ENCODE results near the gene ZNF578. TPM values are rescaled to one million over a fixed set of nuclear protein-coding genes. Genes with fewer than 3 reads are reported as not detected.
"Not testable (repeated sequence)": the region's sequence is repeated elsewhere in the genome, so short reads cannot be mapped to it uniquely, and the experiment has no call there.

Gene ZNF578
- 2.2 and 3.8 TPM in 2 replicates for total RNA-seq

DNA sequence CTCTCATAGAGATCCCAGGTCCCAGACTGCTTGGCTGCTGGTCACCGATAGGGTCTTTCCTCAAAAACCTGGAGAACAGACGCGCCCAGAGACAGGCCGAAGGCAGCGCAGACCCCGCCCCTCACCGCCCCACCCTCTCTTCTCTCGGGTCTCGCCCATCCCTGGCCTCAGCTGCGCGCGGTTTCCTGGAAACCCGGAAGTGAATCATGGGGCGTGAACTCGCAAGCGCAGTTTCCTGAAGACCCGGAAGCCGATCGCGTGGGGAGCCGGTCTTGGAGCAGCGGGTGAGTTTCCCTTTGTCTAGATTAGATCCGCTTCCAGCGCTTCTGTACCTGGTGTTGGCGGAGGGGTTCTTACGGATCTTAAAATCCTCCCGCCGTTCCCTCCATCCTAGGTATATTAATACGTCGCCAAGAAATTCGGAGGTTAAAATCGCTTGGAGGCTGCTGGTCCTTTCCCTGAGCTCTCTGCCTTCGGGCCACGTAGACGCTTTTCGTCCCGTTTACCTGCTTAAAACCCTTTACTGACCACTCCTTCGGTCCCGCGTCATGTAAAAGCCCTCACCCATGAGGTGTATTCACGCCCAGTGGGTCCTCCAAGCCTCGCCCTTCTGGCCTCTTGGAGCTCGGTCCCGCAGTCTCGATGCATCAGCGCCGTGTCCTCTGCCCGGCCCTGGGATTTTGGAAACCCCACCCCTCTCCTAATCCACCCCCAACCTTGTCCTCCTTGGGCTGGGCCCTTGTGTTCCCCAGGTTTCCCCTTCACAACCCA lies at the start of gene ZNF578:
TSS of gene ZNF578 (plus strand) at position 230 of the 771 bp plus-strand sequence. CDS start 48,293 bp downstream, outside the sequence.
- DNase-seq (ENCODE audit: low read depth, low spot score), result peak; percentile 60

- no peak for DNase-seq (ENCODE audit: low read depth, low spot score)
Observed at GRCh38 chr19:52410276-52410675, 43.1 kb upstream of the ZNF578 start.

DNA sequence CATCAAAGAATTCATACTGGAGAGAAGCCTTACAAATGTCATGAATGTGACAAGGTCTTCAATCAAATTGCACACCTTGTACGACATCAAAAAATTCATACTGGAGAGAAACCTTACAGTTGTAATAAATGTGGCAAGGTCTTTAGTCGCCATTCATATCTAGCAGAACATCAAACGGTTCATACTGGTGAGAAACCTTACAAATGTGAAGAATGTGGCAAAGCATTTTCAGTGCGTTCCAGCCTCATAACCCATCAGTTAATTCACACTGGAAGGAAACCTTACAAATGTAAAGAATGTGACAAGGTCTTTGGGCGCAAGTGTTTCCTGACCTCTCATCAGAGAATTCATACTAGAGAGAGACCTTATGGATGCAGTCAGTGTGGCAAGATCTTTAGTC lies 37.6 kb upstream of the ZNF578 start:
- DNase-seq (ENCODE audit: low read depth, low spot score), result no peak

DNA sequence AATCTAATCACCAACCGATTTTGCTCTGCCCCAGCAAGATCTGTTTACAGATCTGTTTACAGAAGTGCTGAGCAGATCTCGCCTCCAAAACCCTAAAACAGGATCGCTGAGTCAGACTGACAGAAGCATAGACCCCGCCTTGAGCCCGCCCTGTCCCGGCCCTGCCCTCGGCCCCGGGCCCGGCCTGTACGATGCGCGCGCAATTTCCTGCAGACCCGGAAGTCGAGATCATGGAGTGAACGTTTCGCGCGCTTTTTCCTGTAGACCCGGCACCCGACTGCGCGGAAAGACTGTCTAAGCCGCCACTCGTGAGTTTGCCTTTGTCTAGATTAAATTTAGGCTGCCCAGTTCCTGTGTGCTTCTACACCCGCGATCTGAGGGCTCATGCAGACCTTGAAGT lies 24.4 kb upstream of the ZNF578 start, which contains the start of gene ZNF534:
TSS of gene ZNF534 (plus strand) at position 212 of the 400 bp plus-strand sequence. CDS start 2,327 bp downstream, outside the sequence.
- no peak for DNase-seq (ENCODE audit: low read depth, low spot score)

DNA sequence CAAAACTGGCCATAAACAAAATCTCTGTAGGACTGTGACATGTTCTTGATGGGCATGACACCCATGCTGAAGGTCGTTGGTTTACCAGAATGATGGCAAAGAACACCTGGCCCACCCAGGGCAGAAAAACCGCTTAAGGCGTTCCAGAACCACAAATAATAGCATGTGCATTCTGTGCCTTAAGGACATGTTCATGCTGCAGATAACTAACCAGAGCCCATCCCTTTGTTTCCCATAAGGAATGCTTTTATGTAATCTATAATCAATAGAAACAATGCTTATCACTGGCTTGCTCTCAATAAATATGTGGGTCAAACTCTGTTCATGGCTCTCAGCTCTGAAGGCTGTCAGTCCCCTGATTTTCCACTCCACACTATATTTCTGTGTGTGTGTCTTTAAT lies 11.2 kb upstream of the ZNF578 start:
- DNase-seq (ENCODE audit: low read depth, low spot score), result no peak

DNA sequence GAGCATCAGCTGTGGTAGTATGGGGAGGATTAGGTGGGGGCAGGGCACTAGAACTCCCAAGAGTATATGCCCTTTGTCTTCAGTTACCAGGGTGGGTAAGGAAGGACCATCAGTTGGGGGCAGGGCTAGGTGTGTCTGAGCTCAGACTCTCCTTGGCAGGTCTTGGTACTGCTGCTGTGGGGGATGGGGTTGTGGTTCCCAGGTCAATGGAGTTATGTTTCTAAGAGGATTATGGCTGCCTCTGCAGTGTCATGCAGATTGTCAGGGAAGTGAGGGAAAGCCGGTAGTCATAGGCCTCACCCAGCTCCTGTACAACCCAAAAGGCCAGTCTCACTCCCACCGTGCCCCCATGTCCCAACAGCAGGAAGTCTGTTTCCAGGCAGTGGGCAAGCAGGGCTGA lies 8.8 kb upstream of the ZNF578 start:
- no peak for DNase-seq (ENCODE audit: low read depth, low spot score)

DNA sequence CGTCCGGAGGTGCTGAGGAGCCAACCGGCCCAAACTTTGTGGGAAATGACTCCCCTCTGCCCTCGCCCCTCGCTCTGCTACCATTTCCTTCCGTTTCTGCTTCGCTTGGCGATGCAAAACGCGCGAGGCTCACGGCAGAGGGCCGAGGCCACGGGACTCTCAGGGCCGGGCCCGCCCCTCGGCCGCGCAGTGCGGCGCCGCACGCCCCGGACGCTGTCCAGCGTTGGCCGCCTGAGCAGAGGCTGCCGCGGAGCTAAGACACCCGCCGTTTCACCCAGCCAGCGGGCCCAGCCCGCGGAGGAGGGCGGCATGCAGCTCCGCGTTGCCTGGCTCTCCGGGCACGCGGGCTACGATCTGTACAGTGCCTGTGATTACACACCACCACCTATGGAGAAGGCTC lies 2.1 kb upstream of the ZNF578 start:
- DNase-seq (ENCODE audit: low read depth, low spot score), result no peak

GRCh38 chr19:52464798-52465470 lies 11.6 kb downstream of the ZNF578 start:
- no peak for DNase-seq (ENCODE audit: low read depth, low spot score)

GRCh38 chr19:52473655-52474350 lies 20.4 kb downstream of the ZNF578 start:
- DNase-seq (ENCODE audit: low read depth, low spot score), result no peak

DNA sequence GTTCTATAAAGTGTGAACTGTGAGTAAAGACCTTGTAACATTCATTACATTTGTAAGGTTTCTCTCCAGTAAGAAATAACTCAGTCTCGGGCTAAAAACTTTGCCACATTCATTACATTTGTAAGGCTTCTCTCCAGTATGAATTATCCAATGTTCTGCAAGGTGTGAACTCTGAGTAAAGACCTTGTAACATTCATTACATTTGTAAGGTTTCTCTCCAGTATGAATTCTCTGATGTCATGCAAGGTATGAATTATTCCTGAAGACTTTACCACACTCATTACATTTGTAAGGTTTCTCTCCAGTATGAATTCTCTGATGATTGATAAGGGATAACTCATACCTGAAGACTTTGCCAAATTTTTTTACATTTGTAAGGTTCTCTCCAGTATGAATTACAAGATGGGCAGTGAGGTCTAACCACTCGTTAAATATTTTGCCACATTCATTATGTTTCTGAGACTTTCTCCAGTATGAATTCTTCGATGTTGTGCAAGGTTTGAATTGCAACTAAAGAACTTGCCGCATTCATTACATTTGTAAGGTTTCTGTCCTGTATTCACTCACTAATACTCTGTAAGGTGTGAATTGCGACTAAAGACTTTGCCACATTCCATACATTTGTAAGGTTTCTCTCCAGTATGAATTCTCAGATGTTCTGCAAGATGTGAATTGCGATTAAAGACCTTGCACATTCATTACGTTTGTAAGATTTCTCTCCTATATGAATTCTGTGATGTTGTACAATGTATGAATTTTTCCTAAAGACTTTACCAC lies 21.2 kb downstream of the ZNF578 start:
- no peak for DNase-seq (ENCODE audit: low read depth, low spot score)

- DNase-seq (ENCODE audit: low read depth, low spot score), result not testable (repeated sequence)
Observed at GRCh38 chr19:52484111-52484743, 30.9 kb downstream of the ZNF578 start.

GRCh38 chr19:52485064-52485463 lies 31.7 kb downstream of the ZNF578 start:
- DNase-seq (ENCODE audit: low read depth, low spot score), result not testable (repeated sequence)

DNA sequence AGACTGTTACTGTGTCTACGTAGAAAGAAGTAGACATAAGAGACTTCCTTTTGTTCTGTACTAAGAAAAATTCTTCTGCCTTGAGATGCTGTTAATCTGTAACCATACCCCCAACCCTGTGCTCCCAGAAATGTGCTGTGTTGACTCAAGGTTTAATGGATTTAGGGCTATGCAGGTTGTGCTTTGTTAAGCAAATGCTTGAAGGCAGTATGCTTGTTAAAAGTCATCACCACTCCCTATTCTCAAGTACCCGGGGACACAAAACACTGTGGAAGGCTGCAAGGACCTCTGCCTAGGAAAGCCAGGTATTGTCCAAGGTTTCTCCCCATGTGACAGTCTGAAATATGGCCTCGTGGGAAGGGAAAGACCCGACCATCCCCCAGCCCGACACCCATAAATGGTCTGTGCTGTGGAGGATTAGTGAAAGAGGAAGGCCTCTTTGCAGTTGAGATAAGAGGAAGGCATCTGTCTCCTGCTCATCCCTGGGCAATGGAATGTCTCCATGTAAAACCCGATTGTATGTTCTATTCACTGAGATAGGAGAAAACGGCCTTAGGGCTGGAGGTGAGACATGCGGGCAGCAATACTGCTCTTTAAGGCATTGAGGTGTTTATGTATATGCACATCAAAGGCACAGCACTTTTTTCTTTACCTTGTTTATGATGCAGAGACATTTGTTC lies 32.3 kb downstream of the ZNF578 start:
- DNase-seq (ENCODE audit: low read depth, low spot score), result not testable (repeated sequence)

DNA sequence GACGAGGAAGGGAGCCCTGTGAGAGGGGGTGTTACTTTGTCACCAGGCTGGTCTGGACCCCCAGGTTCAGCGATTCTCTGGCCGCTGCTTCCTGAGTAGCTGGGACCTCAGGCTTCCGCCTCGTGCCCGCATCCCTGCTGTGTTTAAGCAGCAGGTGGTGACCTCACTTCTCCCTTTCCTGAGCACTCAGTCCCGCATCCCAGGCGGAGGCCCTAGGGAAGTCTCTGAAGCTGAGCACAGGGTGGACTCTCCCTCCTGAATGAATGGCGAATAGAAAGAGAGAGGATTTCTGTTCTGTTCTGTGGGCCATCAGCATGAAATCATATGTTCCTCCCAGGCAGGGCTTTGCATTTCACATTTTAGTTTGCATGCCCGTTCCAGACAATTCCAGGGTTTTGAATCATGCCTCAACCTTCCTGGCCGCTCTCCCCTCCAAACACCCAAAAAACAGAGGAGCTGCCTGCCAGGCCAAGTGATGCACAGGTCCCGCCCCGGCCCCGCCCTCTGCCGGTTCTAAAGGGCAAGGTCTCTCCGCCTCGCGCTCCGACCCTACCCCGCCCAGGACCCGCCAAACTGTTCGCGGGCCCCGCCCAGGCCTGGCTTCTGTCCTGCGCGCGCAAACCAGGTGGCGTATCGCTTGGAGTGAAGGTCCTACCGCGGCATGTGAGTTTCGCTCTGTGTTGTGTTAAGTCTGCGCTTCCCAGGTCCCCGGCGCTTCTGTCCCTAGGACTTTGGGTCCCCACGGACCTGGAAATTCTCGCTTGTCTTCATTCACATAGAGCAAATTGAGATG lies 39.0 kb downstream of the ZNF578 start:
- no peak for DNase-seq (ENCODE audit: low read depth, low spot score)

- DNase-seq (ENCODE audit: low read depth, low spot score), result no peak
Observed at GRCh38 chr19:52492994-52493470, 39.7 kb downstream of the ZNF578 start.

GRCh38 chr19:52494518-52494917 lies 41.2 kb downstream of the ZNF578 start:
- DNase-seq (ENCODE audit: low read depth, low spot score), result no peak

DNA sequence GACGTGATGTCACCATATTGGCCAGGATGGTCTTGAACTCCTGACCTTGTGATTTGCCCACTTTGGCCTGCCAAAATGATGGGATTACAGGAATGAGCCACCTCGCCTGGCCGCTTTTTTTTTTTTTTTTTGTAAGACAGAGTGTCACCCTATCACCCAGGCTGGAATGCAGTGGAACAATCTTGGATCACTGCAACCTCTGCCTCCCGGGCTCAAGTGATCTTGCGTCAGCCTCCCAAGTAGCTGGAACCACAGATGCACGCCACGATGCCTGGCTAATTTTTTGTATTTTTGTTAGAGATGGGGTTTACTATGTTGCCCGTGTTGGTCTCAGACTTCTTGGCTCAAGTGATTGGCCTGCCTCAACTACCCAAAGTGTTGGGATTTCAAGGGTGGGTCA lies 45.2 kb downstream of the ZNF578 start:
- DNase-seq (ENCODE audit: low read depth, low spot score), result no peak

DNA sequence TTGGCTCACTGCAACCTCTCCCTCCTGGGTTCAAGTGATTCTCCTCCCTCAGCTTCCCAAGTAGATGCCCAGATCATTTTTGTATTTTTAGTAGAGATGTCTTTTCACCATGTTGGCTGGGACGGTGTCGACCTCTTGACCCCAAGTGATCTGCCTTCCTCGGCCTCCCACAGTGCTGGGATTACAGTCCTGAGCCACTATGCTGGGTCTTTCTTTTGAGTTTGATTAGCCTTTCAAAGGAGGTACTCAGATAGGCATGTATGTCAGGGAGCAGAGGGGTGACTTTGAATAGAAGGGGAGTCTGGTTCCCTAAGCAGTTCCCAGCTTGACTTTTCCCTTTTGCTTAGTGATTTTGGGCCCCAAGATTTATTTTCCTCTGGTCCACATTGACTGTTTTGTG lies 47.1 kb downstream of the ZNF578 start:
- not testable (repeated sequence) for DNase-seq (ENCODE audit: low read depth, low spot score)

GRCh38 chr19:52500991-52501390 lies 47.6 kb downstream of the ZNF578 start:
- DNase-seq (ENCODE audit: low read depth, low spot score), result not testable (repeated sequence)

Measured in pulmonary artery endothelial cell (primary cell).